ENCODE results near the gene XPO4. TPM values are rescaled to one million over a fixed set of nuclear protein-coding genes. Genes with fewer than 3 reads are reported as not detected.

XPO4 gene
- total RNA-seq, 4 donors from 2014 or later = 11.7 to 25.2 (median 13.3) TPM

- intact Hi-C loops (cut with DNase I; ENCODE audit: low total_unique reads) = no loop called here
- no peak for TF ChIP-seq CTCF (IDR thresholded peaks at IDR 0.05)
- Histone ChIP-seq H3K4me3 (no peak overlapping the region), H3K9me3 (peaks cover 0 to 6% of the 10 kb centered on the region in 2 donors), H3K27ac (no peak overlapping the region), H3K27me3 (no peaks in the 10 kb centered on the region), H3K4me1 (peaks cover 0 to 12% (median 8%) of the 10 kb centered on the region in 4 donors), H3K36me3 (peaks cover 0 to 5% (median 0%) of the 10 kb centered on the region in 4 donors)
- WGBS, 2 donors (ENCODE audit: low coverage in 1 of 2) = 46 to 63% methylated on average over 2 of the region's 2 CpGs
- no peak for DNase-seq
- in situ Hi-C loops (cut with MboI; ENCODE audit: low pct_ligation_motif_present in 1 of 4, low pct_unique_long_range_greater_than_20kb in 1 of 4, low sequenced_read_pairs in 3 of 4) = no loop called here
These were observed 133.5 kb downstream of the XPO4 start for GRCh38 chr13:20769091-20769490.

DNA sequence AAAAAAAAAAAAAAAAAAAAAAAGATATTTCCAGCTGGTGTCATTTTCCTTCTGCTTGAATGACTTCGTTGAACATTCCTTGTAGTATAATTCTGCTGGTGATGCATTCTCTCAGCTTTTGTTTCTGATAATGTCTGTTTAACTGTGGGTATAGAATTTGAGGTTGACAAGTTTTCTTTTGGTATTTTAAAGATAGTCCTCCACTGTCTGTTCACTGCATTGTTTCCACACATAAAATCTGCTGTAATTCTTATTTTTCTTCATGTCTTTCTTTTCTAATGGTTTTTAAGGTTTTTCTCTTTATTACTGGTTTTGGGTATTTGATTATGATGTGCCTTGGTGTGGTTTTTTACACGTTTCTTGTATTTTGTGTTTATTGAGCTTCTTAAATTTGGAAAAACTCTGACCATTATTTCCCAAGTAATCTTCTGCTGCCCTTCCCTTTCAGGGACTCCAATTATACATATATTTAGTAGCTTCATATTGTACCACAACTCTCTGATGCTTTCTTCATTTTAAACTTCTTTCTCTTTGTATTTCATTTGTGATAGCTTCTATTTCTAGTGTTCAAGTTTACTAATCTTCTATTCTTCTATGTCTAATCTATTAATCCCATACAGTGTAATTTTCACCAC is 135.1 kb downstream of the XPO4 start:
- no peaks in the 10 kb centered on the region for H3K27me3 ChIP-seq
- in situ Hi-C loops (cut with MboI; ENCODE audit: low pct_ligation_motif_present in 1 of 4, low pct_unique_long_range_greater_than_20kb in 1 of 4, low sequenced_read_pairs in 3 of 4) (no loop called here), intact Hi-C loops (cut with DNase I; ENCODE audit: low total_unique reads) (no loop called here)
- peaks cover 0 to 5% (median 0%) of the 10 kb centered on the region in 4 donors for H3K36me3 ChIP-seq
- no peak overlapping the region for H3K27ac ChIP-seq
- no peak for TF ChIP-seq POLR2AphosphoS5 (IDR thresholded peaks at IDR 0.05)
- TF ChIP-seq EP300 (IDR thresholded peaks at IDR 0.05; ENCODE audit: low read depth) = no peak
- no peak for TF ChIP-seq CTCF (IDR thresholded peaks at IDR 0.05)
- TF ChIP-seq POLR2A (IDR thresholded peaks at IDR 0.05) = no peak
- H3K4me1 ChIP-seq = peaks cover 0 to 6% (median 2%) of the 10 kb centered on the region in 4 donors
- peaks cover 0 to 6% of the 10 kb centered on the region in 2 donors for H3K9me3 ChIP-seq
- H3K4me3 ChIP-seq = no peak overlapping the region
- no peak for DNase-seq
- WGBS, 2 donors (ENCODE audit: low coverage in 1 of 2) = 89 to 95% methylated on average over 2 of the region's 2 CpGs

GRCh38 chr13:20760872-20761271 is 141.7 kb downstream of the XPO4 start:
- DNase-seq = no peak
- no peak overlapping the region for H3K27ac ChIP-seq
- 63 to 66% methylated on average over 3 of the region's 3 CpGs for WGBS, 2 donors (ENCODE audit: low coverage in 1 of 2)
- H3K4me1 ChIP-seq = no peaks in the 10 kb centered on the region
- intact Hi-C loops (cut with DNase I; ENCODE audit: low total_unique reads) = no loop called here
- peaks cover 0 to 3% (median 0%) of the 10 kb centered on the region in 4 donors for H3K36me3 ChIP-seq
- H3K9me3 ChIP-seq = peaks cover 0 to 8% of the 10 kb centered on the region in 2 donors
- no peak overlapping the region for H3K4me3 ChIP-seq
- no peaks in the 10 kb centered on the region for H3K27me3 ChIP-seq
- TF ChIP-seq POLR2AphosphoS5 (IDR thresholded peaks at IDR 0.05) (no peak), POLR2A (IDR thresholded peaks at IDR 0.05) (no peak), CTCF (IDR thresholded peaks at IDR 0.05) (no peak), EP300 (IDR thresholded peaks at IDR 0.05; ENCODE audit: low read depth) (no peak)
- in situ Hi-C loops (cut with MboI; ENCODE audit: low pct_ligation_motif_present in 1 of 4, low pct_unique_long_range_greater_than_20kb in 1 of 4, low sequenced_read_pairs in 3 of 4) = no loop called here

DNA sequence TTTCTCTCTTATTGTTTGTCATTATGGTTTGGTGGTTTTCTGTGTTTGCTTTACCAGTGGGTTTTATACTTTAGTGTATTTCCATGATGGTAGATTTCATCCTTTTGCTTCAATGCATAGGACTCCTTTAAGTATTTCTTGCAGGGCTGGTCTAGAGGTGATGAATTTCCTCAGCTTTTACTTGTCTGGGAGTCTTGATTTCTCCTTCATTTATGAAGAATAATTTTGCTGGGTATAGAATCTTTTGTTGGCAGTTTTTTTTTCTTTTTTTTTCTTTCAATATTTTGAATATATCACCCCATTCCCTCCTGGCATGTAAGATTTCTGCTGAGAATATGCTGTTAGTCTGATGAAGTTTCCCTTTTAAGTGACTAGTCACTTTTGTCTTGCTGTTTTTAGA is 148.5 kb downstream of the XPO4 start:
- TF ChIP-seq EP300 (IDR thresholded peaks at IDR 0.05; ENCODE audit: low read depth) (no peak), CTCF (IDR thresholded peaks at IDR 0.05) (no peak), POLR2AphosphoS5 (IDR thresholded peaks at IDR 0.05) (no peak), POLR2A (IDR thresholded peaks at IDR 0.05) (no peak)
- H3K4me1 ChIP-seq = no peaks in the 10 kb centered on the region
- peaks cover 18 to 21% of the 10 kb centered on the region in 2 donors for H3K9me3 ChIP-seq
- H3K27ac ChIP-seq = no peak overlapping the region
- peaks cover 0 to 4% (median 0%) of the 10 kb centered on the region in 4 donors for H3K36me3 ChIP-seq
- no peaks in the 10 kb centered on the region for H3K27me3 ChIP-seq
- no peak for DNase-seq
- in situ Hi-C loops (cut with MboI; ENCODE audit: low pct_ligation_motif_present in 1 of 4, low pct_unique_long_range_greater_than_20kb in 1 of 4, low sequenced_read_pairs in 3 of 4) = no loop called here
- intact Hi-C loops (cut with DNase I; ENCODE audit: low total_unique reads) = no loop called here
- H3K4me3 ChIP-seq = no peak overlapping the region
